GM19324 (cell line): Measurements from ENCODE around the gene TTC7B.
"Not testable (repeated sequence)": the region's sequence is repeated elsewhere in the genome, so short reads cannot be mapped to it uniquely, and the experiment has no call there.

Experiments used
- ATAC-seq: cut with Tn5 transposase; IDR thresholded peaks from one replicate; pipeline ENCODE4 v1.9.1; 2021; ENCODE audit warnings: mild to moderate bottlenecking, moderate library complexity; ENCODE audit not compliant: unreplicated experiment, low FRiP score

Gene TTC7B

DNA sequence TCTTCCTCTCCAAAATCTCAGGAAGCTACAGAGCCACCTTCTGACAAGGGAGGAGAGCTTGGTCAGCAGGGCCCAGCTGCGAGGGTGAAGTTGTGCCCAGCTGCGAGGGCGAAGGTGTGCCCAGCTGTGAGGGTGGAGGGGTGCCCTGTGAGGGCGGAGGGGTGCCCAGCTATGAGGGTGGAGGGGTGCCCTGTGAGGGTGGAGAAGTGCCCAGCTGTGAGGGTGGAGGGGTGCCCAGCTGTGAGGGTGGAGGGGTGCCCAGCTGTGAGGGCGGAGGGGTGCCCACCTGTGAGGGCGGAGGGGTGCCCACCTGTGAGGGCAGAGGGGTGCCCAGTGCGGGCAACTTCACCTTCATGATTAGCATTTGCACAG, 20.4 kb upstream of the TTC7B start:
- no peak for ATAC-seq

- no peak for ATAC-seq
Measured at GRCh38 chr14:90831821-90832220, 15.6 kb upstream of the TTC7B start.

GRCh38 chr14:90830931-90831701, 14.9 kb upstream of the TTC7B start:
- ATAC-seq: no peak

- ATAC-seq: no peak
Measured at GRCh38 chr14:90829677-90830076, 13.4 kb upstream of the TTC7B start.

- ATAC-seq: no peak
Measured at GRCh38 chr14:90828642-90829487, 12.6 kb upstream of the TTC7B start.

GRCh38 chr14:90827919-90828610, 11.8 kb upstream of the TTC7B start:
- peak; percentile 93 for ATAC-seq

DNA sequence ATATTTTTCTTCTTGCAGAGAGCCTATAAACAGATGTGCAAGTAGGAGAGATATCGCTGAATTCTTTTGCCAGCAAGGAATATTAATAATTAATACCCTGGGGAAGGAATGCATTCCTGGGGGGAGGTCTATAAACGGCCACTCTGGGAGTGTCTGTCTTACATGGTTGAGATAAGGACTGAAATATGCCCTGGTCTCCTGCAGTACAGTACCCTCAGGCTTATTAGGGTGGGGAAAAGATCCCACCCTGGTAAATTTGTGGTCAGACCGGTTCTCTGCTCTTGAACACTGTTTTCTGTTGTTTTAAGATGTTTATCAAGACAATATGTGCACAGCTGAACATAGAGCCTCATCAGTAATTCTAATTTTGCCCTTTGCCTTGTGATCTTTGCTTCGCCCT, 7.3 kb upstream of the TTC7B start:
- not testable (repeated sequence) for ATAC-seq

DNA sequence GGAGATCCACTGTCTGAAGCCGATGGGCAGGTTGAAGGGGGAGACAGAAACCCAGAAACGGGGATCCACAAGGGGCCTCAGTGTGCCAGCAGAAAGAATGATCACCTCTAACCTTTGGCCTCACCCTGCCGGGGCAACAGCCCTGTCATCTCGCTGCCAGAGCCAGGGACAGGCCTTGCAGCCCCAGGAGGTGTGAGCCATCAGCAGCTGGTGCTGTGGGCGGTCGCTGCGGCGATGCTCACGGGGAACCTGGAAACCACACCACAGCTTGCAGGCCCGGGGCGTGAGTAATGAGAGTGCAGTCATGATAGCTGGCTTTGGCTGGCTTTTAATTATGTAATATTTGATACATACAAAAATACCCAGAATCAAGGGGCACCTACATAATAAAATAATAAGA, 4.7 kb upstream of the TTC7B start:
- peak; percentile 46 for ATAC-seq

GRCh38 chr14:90819734-90820393, 3.6 kb upstream of the TTC7B start:
- no peak for ATAC-seq

GRCh38 chr14:90818715-90819114, 2.5 kb upstream of the TTC7B start:
- ATAC-seq: no peak

GRCh38 chr14:90816681-90817436, 629 bp upstream of the TTC7B start:
- ATAC-seq: no peak

- ATAC-seq: no peak
Measured at GRCh38 chr14:90815572-90815821, 733 bp downstream of the TTC7B start.

DNA sequence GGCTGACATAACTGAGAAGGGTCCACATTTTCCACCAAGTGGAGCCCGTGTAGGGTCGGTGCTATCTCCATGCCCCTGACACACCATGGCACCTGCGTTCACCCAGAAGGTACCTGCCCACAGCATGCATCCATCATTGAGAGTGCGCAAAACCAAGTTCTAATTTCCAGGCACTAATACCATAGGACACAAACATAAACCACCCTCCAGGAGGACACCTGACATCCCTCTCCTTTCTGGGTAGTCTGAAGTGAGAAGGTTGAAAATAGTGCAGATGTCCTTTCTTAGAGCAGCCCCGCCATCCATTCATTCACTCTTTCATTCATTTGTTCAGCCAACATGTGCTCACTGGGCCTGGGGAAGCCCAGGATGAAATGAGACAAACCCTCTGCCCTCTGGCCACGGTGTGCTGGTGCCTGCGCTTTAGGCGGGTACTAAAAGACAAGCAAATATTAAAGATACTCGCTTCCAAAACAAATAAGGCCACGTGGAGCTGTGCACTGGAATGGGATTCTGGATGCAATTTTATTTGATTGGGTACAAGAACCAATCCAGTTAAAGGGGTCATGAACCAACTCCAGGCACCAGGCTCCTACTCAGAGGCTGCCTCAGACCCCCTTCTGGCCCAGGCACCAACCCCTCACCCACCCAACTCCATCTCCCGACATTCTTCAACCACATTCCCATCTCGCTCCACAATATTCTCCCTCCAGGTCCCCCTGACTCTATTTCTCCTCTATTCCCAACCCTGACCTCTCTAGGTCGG, 1.2 kb downstream of the TTC7B start:
- ATAC-seq: no peak

GRCh38 chr14:90813442-90813841, 2.8 kb downstream of the TTC7B start:
- no peak for ATAC-seq

DNA sequence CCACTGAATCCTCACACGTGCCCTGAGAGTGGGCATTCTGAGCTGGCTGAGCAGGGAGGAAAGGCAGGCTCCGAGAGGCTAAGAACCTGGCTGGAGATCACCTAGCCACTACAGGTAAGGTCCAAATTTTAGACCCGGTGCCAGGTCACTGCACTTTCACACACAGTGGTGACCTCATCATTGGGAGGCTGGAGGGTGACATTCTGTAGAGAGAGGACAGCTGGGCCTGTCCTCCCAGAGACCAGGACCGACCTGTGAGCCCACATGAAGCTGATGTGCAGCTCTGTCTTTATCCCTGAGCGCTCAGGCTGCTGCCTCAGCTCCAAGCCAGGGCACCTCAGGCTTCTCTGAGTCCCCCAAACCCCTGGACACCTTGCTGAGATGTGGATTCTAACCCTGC, 4.1 kb downstream of the TTC7B start:
- ATAC-seq: no peak

DNA sequence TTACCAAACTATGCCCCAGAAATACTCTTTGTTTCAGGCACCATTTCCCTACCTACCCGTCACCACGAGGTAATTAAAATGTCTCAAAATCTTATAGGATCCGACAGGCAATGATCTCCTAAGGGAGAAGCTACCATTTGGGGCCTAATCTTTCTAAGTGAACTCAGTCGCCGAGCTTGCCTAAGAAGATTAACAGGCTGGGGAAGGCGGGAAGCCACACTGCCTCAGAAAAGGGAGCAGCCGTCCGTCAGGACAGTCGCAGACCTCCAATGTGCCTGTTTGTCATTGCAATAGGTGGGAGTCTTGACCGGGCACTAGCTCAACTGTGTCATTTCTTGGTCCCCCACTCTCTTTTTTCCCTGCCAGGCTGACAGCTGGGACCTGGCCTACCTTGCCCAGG, 4.6 kb downstream of the TTC7B start:
- ATAC-seq: no peak

DNA sequence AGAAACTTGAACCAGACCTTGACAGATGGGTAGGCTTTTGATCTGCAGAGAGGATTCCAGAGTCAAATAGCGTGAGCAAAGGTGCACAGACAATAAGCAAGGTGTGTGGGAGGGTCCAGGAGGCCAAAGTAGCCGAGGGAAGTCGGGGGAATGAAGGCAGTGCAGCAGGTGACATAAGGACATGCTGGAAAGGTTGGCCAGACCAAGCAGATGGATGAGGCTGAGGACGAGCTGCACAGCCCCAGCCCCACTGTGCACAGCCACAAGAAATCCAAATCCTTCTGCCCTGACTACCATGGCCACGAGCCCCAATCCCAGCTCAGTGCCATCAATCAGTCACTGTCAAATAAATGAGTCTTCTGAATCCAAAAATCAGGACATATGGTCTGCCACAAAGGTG, 5.4 kb downstream of the TTC7B start:
- no peak for ATAC-seq

DNA sequence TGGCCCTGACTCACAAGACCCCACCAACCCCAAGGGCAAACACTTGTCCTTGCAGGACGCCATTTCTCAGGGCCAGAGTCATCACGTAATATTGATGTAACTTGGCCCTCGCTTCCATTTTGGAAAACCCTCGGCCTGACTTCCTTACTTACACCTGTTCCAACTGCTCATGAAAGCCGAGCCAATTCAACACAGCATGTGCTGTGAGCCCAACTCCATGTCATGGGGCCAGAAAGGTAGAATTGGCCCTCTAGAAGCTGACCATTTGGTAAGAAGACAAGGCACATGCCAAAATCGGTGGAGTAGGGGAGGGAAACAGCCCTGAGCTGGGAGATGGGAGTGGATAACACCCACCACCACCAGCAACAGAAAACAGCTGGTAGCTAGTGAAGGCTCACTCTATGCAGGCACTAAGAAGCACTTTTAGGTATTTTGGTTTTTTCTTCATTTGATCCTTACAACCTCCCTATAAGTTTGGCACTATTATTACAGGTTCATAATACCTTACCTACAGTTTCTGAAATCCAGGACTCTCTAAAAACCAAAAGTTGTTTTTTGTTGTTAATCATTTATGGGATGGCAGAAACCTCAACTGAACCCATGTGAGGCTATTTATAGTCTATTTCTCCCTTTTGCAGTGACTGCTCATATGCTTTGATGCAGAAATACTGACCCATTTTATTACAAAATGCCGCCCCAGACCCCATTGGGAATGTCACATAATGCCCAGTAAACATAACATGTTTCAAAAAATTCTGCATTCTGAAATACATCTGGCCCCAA, 6.5 kb downstream of the TTC7B start:
- ATAC-seq: no peak
